Upper lobe of left lung (tissue), 4 donors: Measurements from ENCODE around the gene GLRB.

Experiments
- CTCF ChIP-seq, 6 experiments: fragments of 450-650 bp in 4 of 6; fragments of 200-600 bp in 2 of 6; sonication (generic) in 2 of 6; IDR thresholded peaks; one replicate each; pipeline ENCODE4 v1.5.1; 2016 to 2019; ENCODE audit warnings: antibody characterized with exemption in 6 of 6
- POLR2AphosphoS5 ChIP-seq, 2 donors: sonication (generic); formaldehyde crosslinking; IDR thresholded peaks; one replicate each; pipeline ENCODE4 v1.5.1; 2017; ENCODE audit warnings: antibody characterized with exemption in 2 of 2

GRCh38 chr4:157043131-157043530, 32.8 kb upstream of the GLRB start:
- TF ChIP-seq CTCF (IDR thresholded peaks at IDR 0.05) (no peak), POLR2AphosphoS5 (IDR thresholded peaks at IDR 0.05) (no peak)
